HG02938 (cell line): ENCODE measurements around the gene KRTAP10-12.

Experiments used
- ATAC-seq: cut with Tn5 transposase; IDR thresholded peaks from one replicate; pipeline ENCODE4 v1.9.1; 2021; ENCODE audit warnings: mild to moderate bottlenecking, moderate library complexity; ENCODE audit not compliant: unreplicated experiment

The KRTAP10-12 gene

GRCh38 chr21:44730951-44731579 lies 34.1 kb downstream of the KRTAP10-12 start:
- no peak for ATAC-seq

GRCh38 chr21:44732263-44732662 lies 35.3 kb downstream of the KRTAP10-12 start:
- ATAC-seq, result no peak

GRCh38 chr21:44732956-44733355 lies 36.0 kb downstream of the KRTAP10-12 start:
- no peak for ATAC-seq

GRCh38 chr21:44734026-44734745 lies 37.2 kb downstream of the KRTAP10-12 start:
- ATAC-seq, result no peak

GRCh38 chr21:44734841-44735240 lies 37.9 kb downstream of the KRTAP10-12 start:
- no peak for ATAC-seq

GRCh38 chr21:44735821-44736220 lies 38.8 kb downstream of the KRTAP10-12 start:
- no peak for ATAC-seq

GRCh38 chr21:44736291-44737004 lies 39.5 kb downstream of the KRTAP10-12 start:
- ATAC-seq, result no peak

GRCh38 chr21:44737706-44738354 lies 40.9 kb downstream of the KRTAP10-12 start:
- no peak for ATAC-seq

GRCh38 chr21:44738621-44739020 lies 41.6 kb downstream of the KRTAP10-12 start:
- no peak for ATAC-seq

GRCh38 chr21:44739316-44739715 lies 42.3 kb downstream of the KRTAP10-12 start:
- no peak for ATAC-seq

GRCh38 chr21:44740742-44741141 lies 43.8 kb downstream of the KRTAP10-12 start:
- ATAC-seq, result no peak

GRCh38 chr21:44741921-44742320 lies 44.9 kb downstream of the KRTAP10-12 start:
- ATAC-seq, result no peak

- no peak for ATAC-seq
Measured at GRCh38 chr21:44742418-44743153, 45.6 kb downstream of the KRTAP10-12 start.
